Cardiac muscle cell (in vitro differentiated cells and primary cell): ENCODE results near the gene CYP27C1. TPM values are rescaled to one million over a fixed set of nuclear protein-coding genes. Genes with fewer than 3 reads are reported as not detected.
A peak's percentile ranks its signal among the peaks of the same experiment; 100 is the strongest.

Source experiments
- DNase-seq, 2 donors: peaks; one replicate each; pipeline versions ENCODE4 v3.0.0 to v3.0.0-alpha.2; 2010 to 2017; ENCODE audit warnings: low read depth in 1 of 2, low spot score in 1 of 2
- H3K27ac ChIP-seq: fragments of 200-600 bp; sonication (generic); 2 replicates; pipeline ENCODE4 v1.5.1; 2016
- H3K27me3 ChIP-seq: fragments of 200-600 bp; sonication (generic); 2 replicates; pipeline ENCODE4 v1.6.0; 2016; ENCODE audit warnings: control low read depth
- H3K36me3 ChIP-seq: fragments of 200-600 bp; sonication (generic); 2 replicates; pipeline ENCODE4 v1.5.1; 2016; ENCODE audit warnings: control low read depth
- H3K4me1 ChIP-seq: fragments of 200-600 bp; sonication (generic); 2 replicates; pipeline ENCODE4 v1.8.1; 2017; ENCODE audit warnings: low read depth, mild to moderate bottlenecking, mixed run types
- H3K4me3 ChIP-seq: fragments of 200-600 bp; sonication (generic); 2 replicates; pipeline ENCODE4 v1.5.1; 2016; ENCODE audit warnings: mild to moderate bottlenecking
- H3K9me3 ChIP-seq: fragments of 200-600 bp; sonication (generic); 2 replicates; pipeline ENCODE4 v1.5.1; 2017; ENCODE audit warnings: low read depth, mild to moderate bottlenecking, control low read depth
- polyA plus RNA-seq: library from polyadenylated mRNA; unstranded; fragments of >200 nt; fragmentation: Nextera tagmentation; extraction: Ambion mirVana; gene quantifications from 2 replicates; pipeline ENCODE4 v1.2.1, GENCODE V29; 2016
- total RNA-seq: library from RNA; depleted of rRNA; stranded (reverse); fragments of >200 nt; gene quantifications from 2 replicates; pipeline ENCODE4 v1.2.3, GENCODE V29; 2016
- TF ChIP-seq, protein P1 (sequence below): IDR thresholded peaks from 2 replicates; pipeline ENCODE4 v1.5.1; 2012; ENCODE audit warnings: low read depth, mild to moderate bottlenecking, low read length

CYP27C1 gene
- total and polyA plus RNA-seq, 2 experiments from 2014 or later: 1.5 to 3.6 TPM

DNA sequence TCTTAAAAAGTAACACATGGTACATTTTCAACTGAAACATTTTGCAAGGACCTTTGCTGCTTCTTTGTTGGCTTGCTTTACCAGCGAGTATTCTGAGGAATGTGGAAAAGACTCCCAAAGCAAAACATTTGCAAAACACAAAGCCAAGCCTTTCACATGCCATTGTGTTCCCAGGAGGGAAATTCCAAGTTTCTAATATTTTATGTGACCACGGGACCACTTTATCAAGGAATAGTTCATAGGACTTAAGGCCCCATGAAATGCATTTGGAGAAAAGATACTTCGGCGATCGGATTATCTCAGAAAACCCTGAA, 26.2 kb downstream of the CYP27C1 start:
- TF ChIP-seq, protein P1, sequence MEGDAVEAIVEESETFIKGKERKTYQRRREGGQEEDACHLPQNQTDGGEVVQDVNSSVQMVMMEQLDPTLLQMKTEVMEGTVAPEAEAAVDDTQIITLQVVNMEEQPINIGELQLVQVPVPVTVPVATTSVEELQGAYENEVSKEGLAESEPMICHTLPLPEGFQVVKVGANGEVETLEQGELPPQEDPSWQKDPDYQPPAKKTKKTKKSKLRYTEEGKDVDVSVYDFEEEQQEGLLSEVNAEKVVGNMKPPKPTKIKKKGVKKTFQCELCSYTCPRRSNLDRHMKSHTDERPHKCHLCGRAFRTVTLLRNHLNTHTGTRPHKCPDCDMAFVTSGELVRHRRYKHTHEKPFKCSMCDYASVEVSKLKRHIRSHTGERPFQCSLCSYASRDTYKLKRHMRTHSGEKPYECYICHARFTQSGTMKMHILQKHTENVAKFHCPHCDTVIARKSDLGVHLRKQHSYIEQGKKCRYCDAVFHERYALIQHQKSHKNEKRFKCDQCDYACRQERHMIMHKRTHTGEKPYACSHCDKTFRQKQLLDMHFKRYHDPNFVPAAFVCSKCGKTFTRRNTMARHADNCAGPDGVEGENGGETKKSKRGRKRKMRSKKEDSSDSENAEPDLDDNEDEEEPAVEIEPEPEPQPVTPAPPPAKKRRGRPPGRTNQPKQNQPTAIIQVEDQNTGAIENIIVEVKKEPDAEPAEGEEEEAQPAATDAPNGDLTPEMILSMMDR: no peak
- peak in 1 of 2 donors; percentile 75 for DNase-seq
- Histone ChIP-seq H3K27me3 (no peaks in the 10 kb centered on the region), H3K4me3 (no peak overlapping the region), H3K36me3 (no peaks in the 10 kb centered on the region), H3K9me3 (no peaks in the 10 kb centered on the region), H3K4me1 (no peaks in the 10 kb centered on the region), H3K27ac (no peak overlapping the region)

DNA sequence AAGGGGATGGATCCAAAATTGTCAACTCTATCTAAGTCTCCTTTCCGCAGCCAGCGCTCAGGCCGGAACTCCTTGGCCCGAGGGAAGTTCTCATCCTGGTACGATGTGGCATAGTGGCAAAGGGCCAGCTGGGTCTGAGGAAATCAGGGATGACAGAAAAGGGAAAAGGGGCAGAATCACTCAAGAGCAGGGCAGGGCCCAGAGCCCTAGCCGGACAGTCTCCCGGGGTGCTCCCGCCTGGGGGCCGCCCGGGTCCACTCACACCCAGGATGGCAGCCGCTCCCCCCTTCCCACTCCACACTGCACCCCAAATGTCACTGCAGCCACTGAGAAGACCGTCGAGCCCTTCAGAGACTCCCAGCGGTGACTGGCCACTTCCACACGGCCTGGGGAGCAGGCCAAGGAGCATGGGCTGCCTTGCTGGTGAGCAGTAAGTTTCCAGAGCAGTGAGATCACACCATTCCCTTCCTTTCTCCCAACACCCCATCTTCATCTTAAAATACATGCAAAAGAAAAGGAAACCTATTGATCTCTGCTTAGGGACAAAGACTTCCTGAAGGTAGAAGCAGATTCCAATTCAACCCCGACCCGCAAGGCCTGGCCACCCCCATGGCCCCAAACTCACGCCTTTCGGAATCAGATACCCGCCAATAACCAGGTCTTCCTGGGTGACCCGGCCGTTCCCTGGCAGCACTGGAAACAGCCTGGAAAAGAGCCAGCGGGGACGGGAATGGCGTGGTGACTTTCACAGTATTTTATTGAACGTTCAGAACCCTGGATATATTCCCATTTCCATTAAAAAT, 26.7 kb downstream of the CYP27C1 start:
- TF ChIP-seq, protein P1: no peak
- H3K4me1 ChIP-seq: no peaks in the 10 kb centered on the region
- peak in 1 of 2 donors; percentile 21 for DNase-seq

DNA sequence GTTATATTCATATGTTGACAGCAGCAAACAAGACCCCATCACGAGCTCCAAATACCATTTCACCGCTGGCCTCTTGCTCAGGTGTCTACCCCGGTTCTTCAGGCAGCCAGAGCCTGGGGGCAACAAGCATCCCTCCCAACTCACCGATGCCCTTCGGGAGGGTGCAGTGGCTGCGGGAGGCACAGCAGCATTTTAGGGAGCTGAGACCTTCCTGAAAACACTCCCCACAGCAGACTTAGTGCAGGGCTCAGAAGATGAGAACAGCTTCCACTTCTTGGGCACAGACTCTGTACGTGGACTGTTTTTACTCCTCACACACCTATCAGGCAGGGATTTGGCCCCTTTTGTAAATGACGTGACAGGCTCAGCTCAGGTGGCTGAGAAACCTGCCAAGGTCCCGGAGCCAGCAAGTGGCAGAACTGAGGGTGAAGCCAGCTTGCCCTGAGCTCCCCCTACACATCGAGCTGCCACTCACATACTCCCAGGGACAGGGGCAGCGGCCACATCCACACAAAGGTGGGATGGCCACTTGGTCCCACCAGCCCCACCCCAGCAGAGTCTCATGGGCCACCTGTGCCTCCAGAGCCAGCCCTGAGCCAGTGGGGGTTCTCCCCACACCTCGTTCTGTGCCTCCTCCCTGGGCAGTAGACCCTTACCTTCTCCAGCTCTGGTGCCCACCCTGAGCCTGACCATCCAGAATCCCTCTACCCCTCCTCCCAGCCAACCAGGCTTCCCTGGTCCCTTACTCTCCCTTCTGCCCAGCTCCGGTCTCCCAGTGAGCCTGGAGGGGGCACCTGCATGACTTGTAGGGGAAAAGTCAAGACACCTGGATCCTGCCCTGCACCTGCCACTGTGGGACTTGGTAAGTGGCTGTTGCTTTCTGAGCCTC, 28.5 kb downstream of the CYP27C1 start:
- Histone ChIP-seq H3K27me3 (no peaks in the 10 kb centered on the region), H3K4me1 (no peaks in the 10 kb centered on the region), H3K9me3 (no peaks in the 10 kb centered on the region), H3K4me3 (no peak overlapping the region), H3K27ac (no peak overlapping the region), H3K36me3 (no peaks in the 10 kb centered on the region)
- TF ChIP-seq, protein P1: no peak
- DNase-seq: no peak

More for the DNA sequence above, 26.7 kb downstream of the CYP27C1 start:
- H3K4me3 ChIP-seq: no peak overlapping the region
- no peaks in the 10 kb centered on the region for H3K36me3 ChIP-seq
- H3K27me3 ChIP-seq: no peaks in the 10 kb centered on the region
- H3K27ac ChIP-seq: no peak overlapping the region
- no peaks in the 10 kb centered on the region for H3K9me3 ChIP-seq

DNA sequence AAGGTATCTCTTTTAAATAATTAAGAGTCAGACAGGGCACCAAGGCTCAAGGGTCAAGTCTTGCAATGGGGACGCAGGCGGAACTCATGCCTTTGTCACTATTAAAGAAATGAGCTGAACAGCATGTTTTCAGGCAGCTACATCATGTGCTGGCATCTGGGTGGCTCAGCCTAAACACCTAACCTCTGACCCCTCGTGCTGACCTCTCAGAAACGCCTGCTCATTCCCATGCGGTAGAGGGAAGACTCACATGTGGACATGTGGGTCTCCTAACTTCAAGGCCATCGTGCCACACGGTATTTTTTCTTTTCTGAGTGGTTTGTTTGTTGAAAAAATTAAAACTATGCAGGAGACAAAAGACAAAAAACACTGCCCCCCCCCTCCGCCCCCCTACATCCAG, 31.3 kb downstream of the CYP27C1 start:
- H3K27me3 ChIP-seq: no peaks in the 10 kb centered on the region
- H3K4me3 ChIP-seq: no peak overlapping the region
- H3K36me3 ChIP-seq: no peaks in the 10 kb centered on the region
- H3K27ac ChIP-seq: no peak overlapping the region
- H3K4me1 ChIP-seq: no peaks in the 10 kb centered on the region
- no peaks in the 10 kb centered on the region for H3K9me3 ChIP-seq
- TF ChIP-seq, protein P1: no peak
- DNase-seq: no peak

DNA sequence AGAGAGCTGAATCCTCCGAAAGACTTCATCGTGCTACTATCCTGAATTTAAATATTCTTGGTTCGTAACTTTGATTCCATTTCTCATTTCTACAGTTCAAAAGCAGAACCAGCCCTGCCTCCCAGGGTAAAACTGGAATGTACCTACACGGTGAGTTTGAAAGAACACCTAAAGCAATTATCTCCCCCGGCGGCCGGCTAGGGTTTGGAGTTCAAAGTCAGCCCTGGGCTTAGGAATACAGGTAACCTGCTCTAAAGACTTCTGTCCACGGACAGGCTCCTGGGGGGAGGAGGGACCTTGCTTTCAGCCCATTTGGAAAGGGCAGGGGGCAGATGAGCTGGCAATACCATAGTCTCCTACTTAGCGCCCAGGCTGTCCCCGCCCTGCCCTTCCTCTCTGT, 32.3 kb downstream of the CYP27C1 start:
- Histone ChIP-seq H3K27ac (no peak overlapping the region), H3K9me3 (no peaks in the 10 kb centered on the region), H3K4me1 (no peaks in the 10 kb centered on the region), H3K27me3 (no peaks in the 10 kb centered on the region), H3K4me3 (no peak overlapping the region), H3K36me3 (no peaks in the 10 kb centered on the region)
- TF ChIP-seq, protein P1: no peak
- DNase-seq: no peak
